Uterus (tissue), 2 donors: ENCODE measurements around the gene MORN2.

Experiments used
- CTCF ChIP-seq, 4 experiments: fragments of 200-600 bp in 2 of 4; fragments of 450-650 bp in 2 of 4; sonication (generic) in 2 of 4; IDR thresholded peaks; one replicate each; pipeline ENCODE4 v1.5.1; 2016 to 2019; ENCODE audit warnings: antibody characterized with exemption in 4 of 4, mild to moderate bottlenecking in 2 of 4, moderate library complexity in 1 of 4
- POLR2A ChIP-seq, 2 donors: fragments of 450-650 bp; IDR thresholded peaks; one replicate each; pipeline ENCODE4 v1.6.1; 2016; ENCODE audit warnings: antibody characterized with exemption in 2 of 2, mild to moderate bottlenecking in 1 of 2, moderate library complexity in 1 of 2

GRCh38 chr2:38835015-38835601 is 40.7 kb upstream of the MORN2 start:
- TF ChIP-seq CTCF (IDR thresholded peaks at IDR 0.05), result peak in 1 of 4 experiments; percentile 13
- no peak for TF ChIP-seq POLR2A (IDR thresholded peaks at IDR 0.05)
